GM12875 (cell line): ENCODE results near the gene FEM1C.

Source experiments
- H3K4me3 ChIP-seq: one replicate; pipeline ENCODE4 v1.5.1; 2011; ENCODE audit warnings: low read depth, low read length, control low read depth
- CTCF ChIP-seq: IDR thresholded peaks from 2 replicates; pipeline ENCODE4 v1.5.1; 2011; ENCODE audit warnings: low read depth, mild to moderate bottlenecking, control low read depth, inconsistent platforms, low read length, moderate library complexity, borderline replicate concordance; ENCODE audit not compliant: insufficient read depth

Gene FEM1C

DNA sequence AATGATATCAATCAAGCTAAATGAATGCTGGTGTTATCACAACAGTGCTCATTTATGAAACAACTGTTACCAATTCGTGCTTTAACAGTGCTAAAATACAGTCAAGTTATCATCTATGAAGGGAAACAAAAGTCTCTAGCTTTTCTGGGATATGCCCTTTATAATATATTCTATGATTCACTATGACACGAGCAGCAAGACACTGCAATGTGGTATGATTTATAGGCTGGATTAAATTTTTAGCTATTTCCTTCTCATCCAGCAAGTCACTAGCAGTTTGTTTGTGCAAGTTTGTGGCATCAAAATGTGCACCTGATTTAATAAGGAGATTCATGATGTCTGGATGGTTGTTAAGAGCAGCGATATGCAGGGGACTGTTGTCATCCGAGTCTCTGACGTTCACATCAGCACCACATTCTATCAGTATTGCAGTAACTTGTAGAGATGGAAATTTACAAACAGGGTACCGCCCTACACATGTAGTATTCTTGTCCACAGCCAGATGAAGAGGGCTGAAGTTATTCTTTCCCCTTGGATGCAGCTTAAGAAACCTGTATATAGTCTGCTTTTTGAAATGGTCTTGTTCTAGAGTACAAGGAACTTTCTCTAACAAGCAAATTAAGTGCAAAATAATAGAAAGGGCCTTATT lies 20.3 kb downstream of the FEM1C start:
- TF ChIP-seq CTCF, result no peak
- no peak overlapping the region for H3K4me3 ChIP-seq

DNA sequence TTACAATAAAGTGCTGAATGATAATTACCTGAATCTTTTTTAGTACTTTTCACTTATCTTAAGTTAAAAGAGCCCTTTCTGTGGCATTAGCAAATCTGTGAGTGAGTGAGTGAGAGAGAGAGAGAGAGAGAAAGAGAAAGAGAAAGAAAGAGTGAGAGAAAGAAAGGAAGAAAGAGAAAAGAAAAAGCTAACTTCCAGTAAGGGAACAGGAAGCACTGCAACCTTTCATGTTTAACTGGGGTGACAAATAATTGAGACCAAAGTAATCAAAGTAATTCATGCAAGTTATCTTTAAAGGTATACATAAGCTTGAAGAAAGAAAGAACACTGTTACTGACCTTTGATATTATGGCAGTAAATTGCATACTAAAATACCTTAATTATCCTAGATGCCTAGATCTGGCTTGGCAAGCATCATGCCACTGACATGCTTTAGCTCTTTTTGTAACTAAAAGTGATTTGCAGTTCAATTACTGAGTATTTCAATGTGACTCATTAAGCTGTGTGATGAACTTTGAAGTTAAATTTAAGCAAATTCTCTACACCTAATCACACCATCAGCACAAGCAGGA lies 21.7 kb downstream of the FEM1C start:
- no peak for TF ChIP-seq CTCF
- no peak overlapping the region for H3K4me3 ChIP-seq

- no peak for TF ChIP-seq CTCF
- no peak overlapping the region for H3K4me3 ChIP-seq
Observed at GRCh38 chr5:115520191-115520590, 24.4 kb downstream of the FEM1C start.

GRCh38 chr5:115516372-115516771 lies 28.2 kb downstream of the FEM1C start:
- no peak for TF ChIP-seq CTCF

DNA sequence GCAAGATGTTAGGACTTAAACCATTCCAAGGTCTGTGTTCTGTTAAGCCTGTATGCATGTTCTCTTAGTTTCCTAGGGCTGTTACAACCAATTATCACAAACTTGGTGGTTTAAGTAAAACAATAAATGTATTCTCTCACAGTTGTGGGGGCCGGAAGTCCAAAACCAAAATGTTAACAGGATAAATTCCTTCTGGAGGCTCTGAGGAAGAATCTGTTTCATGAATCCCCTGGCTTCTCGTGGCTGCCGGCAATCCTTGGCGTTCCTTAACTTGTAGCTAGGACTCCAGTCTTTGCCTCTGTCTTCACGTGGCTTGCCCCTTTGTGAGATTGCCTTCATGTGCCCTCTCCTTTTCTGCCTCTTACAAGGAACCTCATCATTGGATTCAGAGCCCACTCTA lies 30.4 kb downstream of the FEM1C start:
- no peak overlapping the region for H3K4me3 ChIP-seq
- no peak for TF ChIP-seq CTCF

More at GRCh38 chr5:115516372-115516771, 28.2 kb downstream of the FEM1C start:
- H3K4me3 ChIP-seq, result no peak overlapping the region

DNA sequence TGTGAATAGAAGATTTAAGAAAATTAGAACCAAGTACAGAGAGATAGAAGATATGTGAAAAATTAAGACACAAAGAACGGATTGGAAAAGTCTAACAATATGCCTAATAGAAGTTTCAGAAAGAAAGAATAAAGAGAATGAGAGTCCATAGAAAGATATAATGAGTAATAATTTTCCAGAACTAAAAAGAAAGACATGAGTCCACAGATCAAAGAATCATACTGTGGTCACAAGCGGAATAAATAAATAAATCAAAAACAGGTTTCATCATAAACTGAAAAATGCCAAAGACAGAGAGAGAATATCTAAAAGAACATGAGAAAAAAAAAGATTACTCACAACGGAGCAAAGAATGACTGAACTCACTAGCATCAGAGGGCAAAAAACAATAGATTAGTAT lies 32.9 kb downstream of the FEM1C start:
- no peak overlapping the region for H3K4me3 ChIP-seq
- TF ChIP-seq CTCF, result no peak

DNA sequence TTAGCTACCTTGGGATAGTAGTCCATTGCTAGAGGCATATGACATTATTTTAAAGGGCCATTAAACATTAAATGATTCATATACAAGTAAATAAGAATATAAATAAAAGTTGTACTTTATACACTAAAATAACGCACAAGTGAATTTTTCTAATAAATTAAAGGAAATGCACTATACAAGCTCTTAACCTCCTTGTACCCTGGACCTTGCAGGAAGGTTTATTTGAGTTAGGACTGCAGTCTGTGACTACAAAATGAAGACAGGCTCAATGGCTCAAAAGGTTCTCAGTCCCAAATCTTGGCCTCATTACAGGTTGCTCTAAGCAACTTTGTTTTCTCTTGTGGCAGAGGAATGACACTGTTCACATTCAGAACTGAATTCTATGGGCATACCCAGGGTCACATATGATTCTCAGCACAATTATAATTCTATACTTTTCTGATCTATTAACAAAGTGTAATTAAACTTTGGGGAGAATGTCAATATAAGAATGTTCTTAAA lies 34.4 kb downstream of the FEM1C start:
- no peak overlapping the region for H3K4me3 ChIP-seq
- no peak for TF ChIP-seq CTCF
